K562 (cell line): ENCODE measurements around the gene CADM2.

ENCODE experiments used
- ARHGAP35 ChIP-seq: fragments of 450-650 bp; IDR thresholded peaks from 2 replicates; pipeline ENCODE4 v1.6.1; 2018; ENCODE audit not compliant: partially characterized antibody
- EP300 ChIP-seq: IDR thresholded peaks from 2 replicates; pipeline ENCODE4 v1.6.1; 2012; ENCODE audit warnings: low read length, improper control_type of control experiment
- HBP1 ChIP-seq: fragments of 450-650 bp; formaldehyde crosslinking; IDR thresholded peaks from 2 replicates; pipeline ENCODE4 v1.4.0; 2022; ENCODE audit warnings: missing genetic modification characterization
- MTA2 ChIP-seq: fragments of 450-650 bp; IDR thresholded peaks from 2 replicates; pipeline ENCODE4 v1.6.1; 2016; ENCODE audit warnings: low read depth
- RAD21 ChIP-seq, 2 experiments: fragments of 250-450 bp in 1 of 2; fragments of 450-650 bp in 1 of 2; sonication (Bioruptor Pico) in 1 of 2; formaldehyde crosslinking in 1 of 2; IDR thresholded peaks in 1 of 2; conservative IDR thresholded peaks in 1 of 2; 2 replicates each; pipeline versions ENCODE4 v1.4.0 to v1.8.0; 2020 to 2022; ENCODE audit warnings: mild to moderate bottlenecking in 2 of 2, moderate library complexity in 1 of 2
- SREBF2 ChIP-seq: sonication (generic); formaldehyde crosslinking; IDR thresholded peaks from 2 replicates; pipeline ENCODE4 v1.4.0; 2020; ENCODE audit warnings: mild to moderate bottlenecking, missing genetic modification reagents
- TCF7 ChIP-seq: sonication (generic); IDR thresholded peaks from 2 replicates; pipeline ENCODE4 v1.6.1; 2016; ENCODE audit warnings: antibody characterized with exemption, borderline replicate concordance
- TRIM25 ChIP-seq: fragments of 450-650 bp; IDR thresholded peaks from 2 replicates; pipeline ENCODE4 v1.7.0; 2016; ENCODE audit warnings: borderline replicate concordance

GRCh38 chr3:85259748-85260147, 301.0 kb downstream of the CADM2 start:
- TF ChIP-seq HBP1 (CRISPR knock-in tag) (no peak), TRIM25 (no peak), RAD21 (CRISPR knock-in tag; conservative IDR thresholded peaks at IDR 0.05 in 1 of 2, IDR thresholded peaks at IDR 0.05 in 1 of 2) (no peak), ARHGAP35 (no peak), MTA2 (no peak), EP300 (no peak), SREBF2 (no peak), TCF7 (no peak)
